Measurements from ENCODE around the gene TMPRSS11D.

Gene TMPRSS11D

GRCh38 chr4:67883902-67884301 lies at the start of gene TMPRSS11D:
TMPRSS11D (minus strand) TSS chr4:67884002; CDS start chr4:67883933, 69 bp downstream.
- DNase-seq = no peak

GRCh38 chr4:67933038-67933437 lies 49.2 kb upstream of the TMPRSS11D start:
- DNase-seq = no peak

GRCh38 chr4:67931256-67931655 lies 47.5 kb upstream of the TMPRSS11D start:
- DNase-seq = no peak

GRCh38 chr4:67929426-67929825 lies 45.6 kb upstream of the TMPRSS11D start:
- no peak for DNase-seq

GRCh38 chr4:67928546-67928945 lies 44.7 kb upstream of the TMPRSS11D start:
- no peak for DNase-seq

GRCh38 chr4:67927251-67927650 lies 43.4 kb upstream of the TMPRSS11D start:
- no peak for DNase-seq

GRCh38 chr4:67926485-67926884 lies 42.7 kb upstream of the TMPRSS11D start:
- no peak for DNase-seq

- no peak for DNase-seq
Measured at GRCh38 chr4:67922697-67923096, 38.9 kb upstream of the TMPRSS11D start.

- DNase-seq = no peak
Measured at GRCh38 chr4:67918428-67918827, 34.6 kb upstream of the TMPRSS11D start.

GRCh38 chr4:67915400-67915966 lies 31.7 kb upstream of the TMPRSS11D start:
- DNase-seq = no peak

GRCh38 chr4:67912080-67912479 lies 28.3 kb upstream of the TMPRSS11D start:
- no peak for DNase-seq

- no peak for DNase-seq
Measured at GRCh38 chr4:67911638-67912037, 27.8 kb upstream of the TMPRSS11D start.

- DNase-seq = no peak
Measured at GRCh38 chr4:67911141-67911540, 27.3 kb upstream of the TMPRSS11D start.

- DNase-seq = no peak
Measured at GRCh38 chr4:67910585-67910905, 26.7 kb upstream of the TMPRSS11D start.

GRCh38 chr4:67909905-67910584 lies 26.2 kb upstream of the TMPRSS11D start:
- DNase-seq = peak; percentile 41

GRCh38 chr4:67907650-67908049 lies 23.8 kb upstream of the TMPRSS11D start:
- no peak for DNase-seq

- DNase-seq = no peak
Measured at GRCh38 chr4:67899096-67899495, 15.3 kb upstream of the TMPRSS11D start.

- no peak for DNase-seq
Measured at GRCh38 chr4:67897686-67898085, 13.9 kb upstream of the TMPRSS11D start.

GRCh38 chr4:67896421-67897065 lies 12.7 kb upstream of the TMPRSS11D start:
- DNase-seq = no peak

GRCh38 chr4:67894659-67895058 lies 10.9 kb upstream of the TMPRSS11D start:
- DNase-seq = no peak

- DNase-seq = no peak
Measured at GRCh38 chr4:67892905-67893304, 9.1 kb upstream of the TMPRSS11D start.

- DNase-seq = no peak
Measured at GRCh38 chr4:67892253-67892652, 8.5 kb upstream of the TMPRSS11D start.

GRCh38 chr4:67891645-67892044 lies 7.8 kb upstream of the TMPRSS11D start:
- DNase-seq = no peak

- DNase-seq = no peak
Measured at GRCh38 chr4:67886281-67886680, 2.5 kb upstream of the TMPRSS11D start.

GRCh38 chr4:67885762-67886161 lies 2.0 kb upstream of the TMPRSS11D start:
- no peak for DNase-seq
